Activated T-helper 1 cell treated with anti-CD3 and anti-CD28 coated beads, Interleukin-2, amount 50 U/mL, for 16 hours (primary cell): ENCODE measurements around the gene ADRA2B.
"Not testable (repeated sequence)": the region's sequence is repeated elsewhere in the genome, so short reads cannot be mapped to it uniquely, and the experiment has no call there.

Source experiments
- DNase-seq, 2 donors: peaks; one replicate each; pipeline ENCODE4 v3.0.0-alpha.2; 2020; ENCODE audit warnings: low read depth in 1 of 2, low spot score in 1 of 2

ADRA2B gene

GRCh38 chr2:96071087-96071976, 45.0 kb downstream of the ADRA2B start:
- not testable (repeated sequence) for DNase-seq

- DNase-seq = not testable (repeated sequence)
These were observed 46.0 kb downstream of the ADRA2B start for GRCh38 chr2:96070351-96070750.

DNA sequence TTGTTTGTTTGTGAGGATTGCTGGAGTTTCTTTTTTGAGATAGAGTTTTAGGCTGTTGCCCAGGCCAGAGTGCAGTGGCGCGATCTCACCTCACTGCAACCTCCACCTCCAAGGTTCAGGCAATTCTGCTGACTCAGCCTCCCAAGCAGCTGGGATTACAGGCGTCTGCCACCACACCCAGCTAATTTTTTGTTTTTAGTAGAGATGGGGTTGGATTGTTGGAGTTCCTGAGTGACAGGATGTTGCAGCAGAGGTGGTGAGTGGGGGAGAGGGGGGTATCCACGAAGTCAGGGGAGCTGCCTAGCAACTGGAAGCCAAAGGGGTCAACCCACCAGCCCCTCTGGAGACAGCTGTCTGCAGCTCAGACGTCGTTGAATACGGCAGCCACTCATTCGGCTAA, 46.5 kb downstream of the ADRA2B start:
- not testable (repeated sequence) for DNase-seq

DNA sequence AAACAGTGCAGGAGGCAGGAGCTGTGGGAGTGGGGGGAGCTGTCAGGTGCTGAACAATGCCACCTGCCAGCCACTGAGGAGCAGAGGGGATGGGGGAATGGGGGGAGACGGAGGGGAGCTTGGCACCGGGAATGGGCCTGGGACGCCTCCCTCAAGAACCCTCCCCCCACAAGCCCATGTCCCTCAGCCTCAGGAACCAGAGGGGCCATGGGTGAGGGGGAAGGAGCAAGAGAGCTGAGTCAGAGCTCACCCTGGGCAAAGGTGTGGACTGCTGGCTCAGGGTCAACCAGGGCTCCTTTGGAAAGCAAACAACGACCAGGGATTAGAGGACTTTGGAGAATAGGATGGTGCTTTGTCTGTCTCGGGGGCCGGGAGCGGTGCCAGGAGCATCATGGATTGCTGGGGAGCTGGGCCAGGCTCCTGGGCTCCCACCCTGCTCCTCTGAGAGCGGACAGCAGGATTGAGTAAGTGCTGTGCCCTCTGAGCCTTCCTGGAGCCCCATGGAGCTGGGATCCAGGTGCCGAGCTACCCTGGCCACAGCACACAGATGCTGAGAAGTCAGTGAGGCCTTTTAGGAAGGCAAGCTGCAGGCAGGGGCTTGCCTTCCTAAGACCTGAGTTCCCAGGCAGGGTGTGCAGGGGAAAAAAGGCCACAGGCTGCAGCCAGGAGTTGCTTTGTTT, 48.3 kb downstream of the ADRA2B start:
- DNase-seq = not testable (repeated sequence)

GRCh38 chr2:96067098-96067660, 49.2 kb downstream of the ADRA2B start:
- not testable (repeated sequence) for DNase-seq

GRCh38 chr2:96066511-96066910, 49.9 kb downstream of the ADRA2B start:
- not testable (repeated sequence) for DNase-seq

GRCh38 chr2:96065954-96066353, 50.4 kb downstream of the ADRA2B start:
- not testable (repeated sequence) for DNase-seq

DNA sequence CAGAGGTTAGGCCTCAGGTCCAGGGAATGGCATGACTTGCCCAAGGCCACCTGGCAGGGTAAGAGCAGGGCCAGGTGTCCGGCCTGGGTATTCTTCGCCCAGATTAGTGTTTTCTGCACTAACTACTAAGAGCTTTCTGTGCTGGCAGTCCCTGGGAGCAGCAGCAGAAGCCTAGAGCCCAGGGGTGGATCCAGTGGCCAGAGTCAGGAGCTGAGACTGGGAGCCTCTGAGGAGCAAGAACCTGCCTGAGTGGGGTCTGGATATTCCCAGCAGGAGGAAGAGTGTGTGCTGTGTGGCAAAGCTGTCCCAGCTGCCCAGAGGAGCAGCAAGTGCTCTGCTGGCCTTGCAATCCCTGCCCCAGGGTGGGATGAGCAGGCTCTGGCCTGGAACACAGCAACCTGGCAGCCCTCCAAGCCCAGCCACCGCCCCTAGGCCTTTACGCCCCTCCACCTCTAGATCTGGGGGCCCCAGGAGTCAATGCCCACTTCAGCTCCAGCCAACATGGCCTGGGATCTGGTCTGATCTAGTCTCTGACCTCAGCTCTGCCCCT, 50.9 kb downstream of the ADRA2B start:
- DNase-seq = no peak

- not testable (repeated sequence) for DNase-seq
These were observed 51.6 kb downstream of the ADRA2B start for GRCh38 chr2:96064760-96065159.

- DNase-seq = not testable (repeated sequence)
These were observed 52.2 kb downstream of the ADRA2B start for GRCh38 chr2:96064047-96064675.

DNA sequence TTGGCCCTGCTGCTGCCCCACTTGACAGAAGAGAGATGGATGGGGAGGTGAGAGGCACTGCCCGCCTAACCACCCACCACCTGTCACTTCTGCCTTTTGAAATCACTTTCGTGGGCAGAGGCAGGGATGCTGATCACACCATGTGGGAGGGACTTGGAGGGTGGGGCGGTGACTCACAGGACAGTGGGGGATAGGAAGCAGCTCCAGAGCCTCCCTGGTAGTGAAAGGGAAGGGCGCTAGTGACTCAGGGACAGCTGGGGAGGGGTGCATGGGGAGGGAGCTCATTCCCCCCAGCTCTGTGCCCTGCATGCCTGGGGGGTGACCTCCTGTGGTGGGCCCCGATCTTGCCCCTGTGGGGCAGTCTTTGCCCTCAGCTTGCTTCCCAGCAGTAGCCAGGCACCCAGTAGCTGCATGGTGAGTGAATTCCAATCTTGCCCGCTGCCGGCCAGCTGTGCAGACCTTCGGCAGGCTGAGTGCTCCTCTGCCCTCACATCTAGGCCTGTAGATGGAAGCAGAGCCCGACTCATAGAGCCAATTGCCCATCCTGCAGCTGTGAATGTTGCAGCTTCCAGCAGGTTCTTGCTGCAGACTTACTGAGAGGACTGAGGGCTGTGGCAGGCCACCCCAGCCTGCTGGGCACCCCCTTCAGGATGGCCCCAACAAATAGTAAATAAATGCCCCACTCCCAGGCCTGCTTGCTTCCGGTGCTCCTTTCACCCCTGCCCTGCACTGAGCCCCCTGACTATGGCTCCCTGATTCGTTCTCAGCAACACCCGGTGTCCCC, 53.1 kb downstream of the ADRA2B start:
- not testable (repeated sequence) for DNase-seq
